HFFc6 (cell line): ENCODE measurements around the gene ZNF521. TPM values are rescaled to one million over a fixed set of nuclear protein-coding genes. Genes with fewer than 3 reads are reported as not detected.

Source experiments
- DNase-seq: peaks from one replicate; pipeline ENCODE4 v3.0.0-alpha.2; 2018
- H3K27ac Mint-ChIP-seq: 2 replicates; pipeline ENCODE4 v1.8.0; 2020; ENCODE audit warnings: mild to moderate bottlenecking, mixed read lengths
- H3K27me3 Mint-ChIP-seq: 2 replicates; pipeline ENCODE4 v1.8.0; 2021; ENCODE audit warnings: mild to moderate bottlenecking, moderate library complexity, mixed read lengths; ENCODE audit not compliant: insufficient read depth
- H3K36me3 Mint-ChIP-seq: 2 replicates; pipeline ENCODE4 v1.8.0; 2021; ENCODE audit warnings: low read depth, mixed read lengths
- H3K4me1 Mint-ChIP-seq: 2 replicates; pipeline ENCODE4 v1.8.0; 2020; ENCODE audit warnings: low read depth, mixed read lengths
- H3K4me3 Mint-ChIP-seq: 2 replicates; pipeline ENCODE4 v1.8.0; 2020; ENCODE audit warnings: mild to moderate bottlenecking, moderate library complexity, mixed read lengths
- H3K9me3 Mint-ChIP-seq: 2 replicates; pipeline ENCODE4 v1.8.0; 2020; ENCODE audit warnings: mild to moderate bottlenecking, mixed read lengths
- CTCF ChIP-seq: fragments of 200-600 bp; sonication (generic); IDR thresholded peaks from 2 replicates; pipeline ENCODE4 v1.5.0; 2021; ENCODE audit warnings: antibody characterized with exemption, mild to moderate bottlenecking
- total RNA-seq, 6 experiments: library from RNA; stranded (reverse); fragmentation: NEBNext Ultra II Directional; extraction: Animal tissue kit (Norgen Biotek cat#: 25700); gene quantifications; 2 replicates in 1 of 6; 3 replicates in 5 of 6; pipeline ENCODE4 v1.2.3, GENCODE V29; 2021

Gene ZNF521
- total RNA-seq, 6 experiments from 2014 or later: 0.27 to 5.3 (median 0.84) TPM

DNA sequence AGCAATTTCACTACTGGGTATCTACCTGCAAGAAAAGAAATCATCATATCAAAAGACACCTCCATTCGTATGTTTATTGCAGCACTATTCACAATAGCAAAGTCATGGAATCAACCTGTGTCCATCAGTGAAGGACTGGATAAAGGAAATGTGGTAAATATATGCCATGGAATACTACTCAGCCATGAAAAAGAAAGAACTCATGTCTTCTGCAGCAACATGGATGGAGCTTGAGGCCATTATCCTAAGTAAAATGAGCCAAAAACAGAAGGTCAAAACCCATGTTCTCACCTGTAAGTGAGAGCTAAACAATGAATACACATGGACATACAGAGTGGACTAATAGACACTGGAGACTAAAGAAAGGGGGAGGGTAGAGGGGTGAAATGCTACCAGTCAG, 322.2 kb downstream of the ZNF521 start:
- Mint-ChIP-seq H3K27ac (no peak overlapping the region), H3K4me3 (no peak overlapping the region), H3K9me3 (peaks cover 3% of the 10 kb centered on the region), H3K27me3 (peaks cover 18% of the 10 kb centered on the region), H3K4me1 (no peaks in the 10 kb centered on the region), H3K36me3 (no peaks in the 10 kb centered on the region)
- DNase-seq: no peak
- no peak for TF ChIP-seq CTCF

- no peak for TF ChIP-seq CTCF
- Mint-ChIP-seq H3K27ac (no peak overlapping the region), H3K4me3 (no peak overlapping the region), H3K27me3 (no peaks in the 10 kb centered on the region; the same call in none of the 2 replicates), H3K36me3 (no peaks in the 10 kb centered on the region), H3K9me3 (peaks cover 14% of the 10 kb centered on the region), H3K4me1 (no peaks in the 10 kb centered on the region)
- no peak for DNase-seq
These were observed 332.0 kb downstream of the ZNF521 start for GRCh38 chr18:25019931-25020330.

- DNase-seq: no peak
- Mint-ChIP-seq H3K27ac (no peak overlapping the region), H3K36me3 (no peaks in the 10 kb centered on the region), H3K9me3 (peaks cover 14% of the 10 kb centered on the region), H3K4me3 (no peak overlapping the region), H3K4me1 (no peaks in the 10 kb centered on the region), H3K27me3 (no peaks in the 10 kb centered on the region; the same call in none of the 2 replicates)
- TF ChIP-seq CTCF: no peak
These were observed 332.7 kb downstream of the ZNF521 start for GRCh38 chr18:25019086-25019860.

DNA sequence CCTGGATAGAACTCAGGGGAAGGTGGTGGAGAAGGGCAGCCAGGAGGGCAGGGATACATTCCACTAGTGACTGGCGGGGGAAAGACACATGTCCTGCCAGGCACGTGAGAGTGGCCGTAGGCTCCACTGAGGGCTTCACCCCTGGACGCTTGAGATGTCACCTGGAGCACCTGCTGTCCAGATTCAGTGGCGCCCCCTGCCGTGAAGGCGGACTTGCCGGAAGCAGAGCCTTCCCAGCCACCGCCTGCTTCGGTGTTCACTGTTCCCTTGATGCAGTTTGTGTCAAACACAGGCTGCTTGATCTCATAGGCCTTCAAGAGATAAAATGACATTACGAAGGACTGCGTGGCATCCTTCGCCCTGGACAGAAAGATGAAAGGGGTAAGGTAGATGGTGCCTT, 335.3 kb downstream of the ZNF521 start:
- no peak for TF ChIP-seq CTCF
- H3K36me3 Mint-ChIP-seq: no peaks in the 10 kb centered on the region
- H3K27me3 Mint-ChIP-seq: no peaks in the 10 kb centered on the region; the same call in none of the 2 replicates
- no peaks in the 10 kb centered on the region for H3K4me1 Mint-ChIP-seq
- no peak overlapping the region for H3K4me3 Mint-ChIP-seq
- DNase-seq: no peak
- peaks cover 9% of the 10 kb centered on the region for H3K9me3 Mint-ChIP-seq
- no peak overlapping the region for H3K27ac Mint-ChIP-seq

GRCh38 chr18:25016181-25016580, 335.8 kb downstream of the ZNF521 start:
- TF ChIP-seq CTCF: no peak
- Mint-ChIP-seq H3K4me3 (no peak overlapping the region), H3K9me3 (peaks cover 14% of the 10 kb centered on the region), H3K27ac (no peak overlapping the region), H3K4me1 (no peaks in the 10 kb centered on the region), H3K27me3 (no peaks in the 10 kb centered on the region; the same call in none of the 2 replicates), H3K36me3 (no peaks in the 10 kb centered on the region)
- no peak for DNase-seq
